H1 (cell line): ENCODE measurements around the gene PLXNA4.

Experiments used
- ASH2L ChIP-seq: fragments of 200-600, 300-600 bp; sonication (generic); IDR thresholded peaks from one replicate; pipeline ENCODE4 v1.7.1; 2017; ENCODE audit warnings: low read length
- ATF2 ChIP-seq: IDR thresholded peaks from 2 replicates; pipeline ENCODE4 v1.6.1; 2012; ENCODE audit warnings: low read length, inconsistent platforms
- ATF3 ChIP-seq: IDR thresholded peaks from 2 replicates; pipeline ENCODE4 v1.6.1; 2011; ENCODE audit warnings: low read depth, mild to moderate bottlenecking, low read length; ENCODE audit not compliant: insufficient read depth
- CEBPB ChIP-seq: IDR thresholded peaks from 2 replicates; pipeline ENCODE4 v1.6.1; 2012; ENCODE audit warnings: low read depth, low read length
- CTCF ChIP-seq, 3 experiments: IDR thresholded peaks; 1 replicate in 2 of 3; 2 replicates in 1 of 3; pipeline versions ENCODE4 v1.5.1 to v1.6.1; 2011; ENCODE audit warnings: low read length in 3 of 3, mild to moderate bottlenecking in 3 of 3, inconsistent platforms in 2 of 3, low read depth in 1 of 3, moderate library complexity in 1 of 3; ENCODE audit not compliant: insufficient read depth in 1 of 3; ENCODE audit errors: control extremely low read depth in 1 of 3
- EGR1 ChIP-seq: IDR thresholded peaks from 2 replicates; pipeline ENCODE4 v1.6.1; 2011; ENCODE audit warnings: low read depth, low read length, borderline replicate concordance
- RFX5 ChIP-seq: IDR thresholded peaks from 2 replicates; pipeline ENCODE4 v1.6.1; 2011; ENCODE audit warnings: low read depth, low read length, improper control_type of control experiment, borderline replicate concordance
- TAF1 ChIP-seq: IDR thresholded peaks from 2 replicates; pipeline ENCODE4 v1.6.1; 2011; ENCODE audit warnings: mild to moderate bottlenecking, low read depth, low read length

- TF ChIP-seq CTCF (IDR thresholded peaks at IDR 0.05; ENCODE audit: control extremely low read depth in 1 of 3, insufficient read depth in 1 of 3, low read depth in 1 of 3, low read length in 3 of 3): no peak
- no peak for TF ChIP-seq ATF3
- no peak for TF ChIP-seq ATF2
- no peak for TF ChIP-seq EGR1
- no peak for TF ChIP-seq RFX5
- no peak for TF ChIP-seq TAF1
- TF ChIP-seq CEBPB: no peak
- TF ChIP-seq ASH2L: no peak
Observed at GRCh38 chr7:132134814-132135445, 441.3 kb downstream of the PLXNA4 start.
